IPS-20b (cell line): Measurements from ENCODE around the gene ADRM1.

Source experiments
- H3K27ac ChIP-seq: one replicate; pipeline ENCODE4 v1.5.1; 2013; ENCODE audit warnings: low read length
- H3K27me3 ChIP-seq: 2 replicates; pipeline ENCODE4 v1.6.1; 2013; ENCODE audit warnings: mild to moderate bottlenecking, low read length, inconsistent platforms; ENCODE audit not compliant: insufficient read depth
- H3K36me3 ChIP-seq: 2 replicates; pipeline ENCODE4 v1.6.1; 2013; ENCODE audit warnings: low read depth, mild to moderate bottlenecking, inconsistent platforms, low read length, moderate library complexity; ENCODE audit not compliant: insufficient read depth
- H3K4me1 ChIP-seq: 2 replicates; pipeline ENCODE4 v1.6.1; 2013; ENCODE audit warnings: mild to moderate bottlenecking, control low read depth, inconsistent platforms, low read length, moderate library complexity; ENCODE audit not compliant: insufficient read depth
- H3K4me3 ChIP-seq: 2 replicates; pipeline ENCODE4 v1.5.1; 2013; ENCODE audit warnings: mild to moderate bottlenecking, low read length, inconsistent platforms
- H3K9ac ChIP-seq: 2 replicates; pipeline ENCODE4 v1.6.1; 2013; ENCODE audit warnings: low read depth, mild to moderate bottlenecking, inconsistent platforms, low read length, moderate library complexity
- H3K9me3 ChIP-seq: 2 replicates; pipeline ENCODE4 v1.6.1; 2013; ENCODE audit warnings: mild to moderate bottlenecking, low read depth, low read length, inconsistent platforms; ENCODE audit not compliant: insufficient read depth

Gene ADRM1

GRCh38 chr20:62342910-62343309 lies 40.1 kb downstream of the ADRM1 start:
- Histone ChIP-seq H3K36me3 (peaks cover 79% of the 10 kb centered on the region), H3K4me1 (no peaks in the 10 kb centered on the region), H3K9me3 (no peaks in the 10 kb centered on the region), H3K27me3 (no peaks in the 10 kb centered on the region), H3K27ac (no peak overlapping the region), H3K4me3 (no peak overlapping the region), H3K9ac (no peak overlapping the region)

GRCh38 chr20:62344092-62344491 lies 41.3 kb downstream of the ADRM1 start:
- Histone ChIP-seq H3K9ac (no peak overlapping the region), H3K27ac (no peak overlapping the region), H3K4me3 (no peak overlapping the region), H3K9me3 (no peaks in the 10 kb centered on the region), H3K27me3 (no peaks in the 10 kb centered on the region), H3K4me1 (no peaks in the 10 kb centered on the region), H3K36me3 (peaks cover 77% of the 10 kb centered on the region)

- Histone ChIP-seq H3K9ac (no peak overlapping the region), H3K27ac (no peak overlapping the region), H3K4me1 (no peaks in the 10 kb centered on the region), H3K9me3 (no peaks in the 10 kb centered on the region), H3K36me3 (peaks cover 76% of the 10 kb centered on the region), H3K4me3 (no peak overlapping the region), H3K27me3 (no peaks in the 10 kb centered on the region)
These were observed 42.0 kb downstream of the ADRM1 start for GRCh38 chr20:62344782-62345181.

GRCh38 chr20:62345681-62346370 lies 43.0 kb downstream of the ADRM1 start:
- Histone ChIP-seq H3K27ac (no peak overlapping the region), H3K9me3 (no peaks in the 10 kb centered on the region), H3K27me3 (no peaks in the 10 kb centered on the region), H3K9ac (no peak overlapping the region), H3K4me3 (no peak overlapping the region), H3K4me1 (no peaks in the 10 kb centered on the region), H3K36me3 (peaks cover 78% of the 10 kb centered on the region)

GRCh38 chr20:62346398-62347150 lies 43.8 kb downstream of the ADRM1 start:
- peaks cover 80% of the 10 kb centered on the region for H3K36me3 ChIP-seq
- H3K4me1 ChIP-seq, result no peaks in the 10 kb centered on the region
- H3K27ac ChIP-seq, result no peak overlapping the region
- H3K27me3 ChIP-seq, result no peaks in the 10 kb centered on the region
- no peak overlapping the region for H3K4me3 ChIP-seq
- no peaks in the 10 kb centered on the region for H3K9me3 ChIP-seq
- no peak overlapping the region for H3K9ac ChIP-seq

DNA sequence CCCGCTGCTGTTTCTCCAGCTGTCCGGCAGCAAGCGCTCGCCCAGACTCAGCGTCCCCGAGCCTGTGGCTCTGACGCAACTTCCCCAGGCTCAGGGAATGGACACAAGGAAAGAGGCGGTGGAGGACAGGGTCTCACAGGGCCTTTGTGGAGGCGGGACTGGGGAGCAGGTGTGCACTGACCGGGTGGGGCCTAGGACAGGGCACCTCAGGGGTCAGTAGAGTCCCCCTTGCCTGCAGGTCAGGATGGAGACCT lies 44.3 kb downstream of the ADRM1 start:
- H3K36me3 ChIP-seq, result peaks cover 80% of the 10 kb centered on the region
- no peaks in the 10 kb centered on the region for H3K9me3 ChIP-seq

DNA sequence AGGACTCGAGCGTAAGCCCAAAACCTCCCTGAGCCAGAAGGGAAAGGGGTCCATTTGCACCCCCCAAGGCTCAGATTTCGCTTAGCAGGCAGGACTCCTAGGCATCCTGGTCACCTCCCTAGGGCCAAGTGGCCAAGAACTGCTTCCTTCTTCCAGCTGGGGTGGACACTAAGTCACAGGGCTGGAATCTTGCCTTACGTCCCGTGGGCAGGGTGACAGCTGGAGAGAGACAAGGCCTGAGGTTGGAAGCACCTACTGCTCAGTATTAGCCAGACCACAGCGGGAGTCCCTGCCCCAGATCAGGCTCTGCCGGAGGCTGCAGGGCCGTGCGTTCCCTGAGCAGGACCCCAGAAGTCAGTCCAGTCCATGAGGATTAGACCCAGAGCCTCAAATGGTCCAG lies 44.6 kb downstream of the ADRM1 start:
- H3K4me1 ChIP-seq, result no peaks in the 10 kb centered on the region
- H3K27me3 ChIP-seq, result no peaks in the 10 kb centered on the region
- no peak overlapping the region for H3K4me3 ChIP-seq
- no peak overlapping the region for H3K27ac ChIP-seq
- H3K9me3 ChIP-seq, result no peaks in the 10 kb centered on the region
- H3K9ac ChIP-seq, result no peak overlapping the region
- H3K36me3 ChIP-seq, result peaks cover 81% of the 10 kb centered on the region

More for the DNA sequence above, 44.3 kb downstream of the ADRM1 start:
- no peak overlapping the region for H3K4me3 ChIP-seq
- no peaks in the 10 kb centered on the region for H3K27me3 ChIP-seq
- H3K9ac ChIP-seq, result no peak overlapping the region
- no peaks in the 10 kb centered on the region for H3K4me1 ChIP-seq
- H3K27ac ChIP-seq, result no peak overlapping the region

DNA sequence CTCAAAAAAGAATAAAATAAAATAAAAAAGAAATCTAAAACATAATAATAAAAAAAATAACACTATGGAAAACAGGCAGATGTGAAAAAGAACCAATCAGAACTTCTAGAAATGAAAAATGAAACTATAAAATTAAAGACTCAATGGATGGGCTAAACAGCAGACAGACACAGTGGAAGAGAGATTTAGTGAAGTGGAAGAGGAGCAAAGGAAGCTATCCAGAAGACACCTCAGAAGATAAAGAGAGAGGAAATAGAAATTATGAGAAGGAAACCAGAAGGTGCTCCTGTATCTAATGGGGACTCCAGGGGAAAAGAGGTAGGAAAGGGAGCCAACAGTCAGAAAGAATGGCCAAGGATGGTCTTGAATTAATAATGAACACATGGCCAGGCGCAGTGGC lies 45.8 kb downstream of the ADRM1 start:
- H3K36me3 ChIP-seq, result peaks cover 75% of the 10 kb centered on the region
- H3K9ac ChIP-seq, result no peak overlapping the region
- no peaks in the 10 kb centered on the region for H3K4me1 ChIP-seq
- no peaks in the 10 kb centered on the region for H3K27me3 ChIP-seq
- H3K4me3 ChIP-seq, result no peak overlapping the region
- H3K27ac ChIP-seq, result no peak overlapping the region
- H3K9me3 ChIP-seq, result no peaks in the 10 kb centered on the region

DNA sequence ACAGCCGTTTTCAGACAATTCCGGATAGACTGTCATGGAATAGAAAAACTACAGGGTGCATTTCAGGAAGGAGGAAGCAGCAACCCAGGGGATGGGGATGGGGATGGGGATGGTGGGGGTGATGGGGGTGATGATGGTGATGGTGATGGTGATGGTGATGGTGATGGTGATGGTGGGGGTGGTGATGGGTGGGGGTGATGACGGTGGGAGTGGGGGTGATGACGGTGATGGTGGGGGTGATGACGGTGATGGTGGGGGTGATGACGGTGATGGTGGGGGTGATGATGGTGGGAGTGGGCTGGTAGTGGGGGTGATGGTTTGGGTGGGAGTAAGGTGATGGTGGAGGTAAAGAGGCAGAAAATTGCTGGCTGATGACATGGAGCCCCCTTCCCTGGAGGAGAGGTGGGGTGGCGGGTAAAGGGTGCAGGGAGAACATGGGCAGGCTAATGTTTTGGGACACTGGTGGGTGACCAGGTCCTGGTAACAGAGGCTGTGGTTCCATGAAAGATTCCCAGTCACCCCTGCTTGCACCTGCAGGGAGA lies 46.8 kb downstream of the ADRM1 start:
- Histone ChIP-seq H3K27me3 (no peaks in the 10 kb centered on the region), H3K9ac (no peak overlapping the region), H3K36me3 (peaks cover 65% of the 10 kb centered on the region), H3K9me3 (no peaks in the 10 kb centered on the region), H3K4me3 (no peak overlapping the region), H3K27ac (no peak overlapping the region), H3K4me1 (peaks cover 3% of the 10 kb centered on the region; the same call in 1 of the 2 replicates)

DNA sequence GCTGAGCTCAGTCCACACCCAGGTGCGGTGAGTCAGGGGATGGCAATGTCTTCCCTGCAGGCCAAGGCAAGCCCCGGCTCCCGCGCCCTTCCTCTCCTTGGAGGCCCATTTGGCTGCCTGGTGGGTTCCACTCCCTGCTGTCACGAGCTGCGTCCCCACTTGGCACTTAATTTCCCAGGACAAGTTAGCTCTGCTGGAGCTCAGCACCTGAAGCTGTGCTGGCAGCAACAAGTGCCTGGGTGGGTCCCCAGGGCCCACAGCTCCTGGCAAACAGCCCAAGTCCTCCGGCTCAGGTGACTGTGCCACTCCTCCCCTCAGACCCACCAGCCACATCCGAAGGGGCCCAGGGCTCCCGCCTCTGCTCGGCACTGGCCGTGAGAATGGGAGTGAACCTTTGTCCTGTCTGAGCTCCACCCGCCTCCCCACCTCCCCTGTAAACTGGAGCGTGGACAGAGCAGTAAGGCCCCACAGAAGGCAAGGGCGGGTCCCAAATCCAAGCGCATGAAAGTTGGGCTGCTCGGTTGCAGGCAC lies 47.4 kb downstream of the ADRM1 start:
- Histone ChIP-seq H3K4me3 (no peak overlapping the region), H3K4me1 (peaks cover 8% of the 10 kb centered on the region; the same call in 1 of the 2 replicates), H3K36me3 (peaks cover 61% of the 10 kb centered on the region), H3K27me3 (no peaks in the 10 kb centered on the region), H3K9ac (no peak overlapping the region), H3K27ac (no peak overlapping the region), H3K9me3 (no peaks in the 10 kb centered on the region)

GRCh38 chr20:62350629-62351422 lies 48.0 kb downstream of the ADRM1 start:
- H3K9ac ChIP-seq, result no peak overlapping the region
- no peak overlapping the region for H3K27ac ChIP-seq
- peaks cover 15% of the 10 kb centered on the region; the same call in 1 of the 2 replicates for H3K4me1 ChIP-seq
- H3K9me3 ChIP-seq, result no peaks in the 10 kb centered on the region
- peaks cover 56% of the 10 kb centered on the region for H3K36me3 ChIP-seq
- H3K27me3 ChIP-seq, result no peaks in the 10 kb centered on the region
- H3K4me3 ChIP-seq, result no peak overlapping the region
